ENCODE data around the gene ATP2A1.
A peak's percentile ranks its signal among the peaks of the same experiment; 100 is the strongest.

The ATP2A1 gene

GRCh38 chr16:28846080-28846932 lies 32.0 kb upstream of the ATP2A1 start, which contains the start of gene TUFM:
TUFM (minus strand) TSS chr16:28846348; CDS start chr16:28846269, 79 bp downstream.
- peak within 1 kb of the TSS; percentile 87 for H3K9ac ChIP-seq (ENCODE audit: low read depth, low read length, poor library complexity, severe bottlenecking)
- H3F3A ChIP-seq (ENCODE audit: low read depth) = no peaks in the 10 kb centered on the region
- H3K4me1 ChIP-seq (ENCODE audit: insufficient read depth, low read length, poor library complexity, severe bottlenecking) = peaks cover 14% of the 10 kb centered on the region
- no peak for TF ChIP-seq EZH2phosphoT487 (IDR thresholded peaks at IDR 0.05; ENCODE audit: borderline replicate concordance)
- peak; percentile 71 for TF ChIP-seq CTCF (conservative IDR thresholded peaks at IDR 0.05; ENCODE audit: low read length)
- peak within 1 kb of the TSS; percentile 90 for H2AFZ ChIP-seq (ENCODE audit: low read length)
- H3K4me2 ChIP-seq (ENCODE audit: low read depth, low read length, poor library complexity, severe bottlenecking) = peak within 1 kb of the TSS; percentile 84
- peaks cover 34% of the 10 kb centered on the region for H3K79me2 ChIP-seq (ENCODE audit: insufficient read depth, low read length)
- peak within 1 kb of the TSS; percentile 93 for H3K4me3 ChIP-seq (ENCODE audit: low read length, poor library complexity, severe bottlenecking)
- no peaks in the 10 kb centered on the region for H3K27me3 ChIP-seq (ENCODE audit: insufficient read depth, low read length, poor library complexity, severe bottlenecking)
- H3K9me3 ChIP-seq (ENCODE audit: insufficient read depth, low read depth, low read length) = no peaks in the 10 kb centered on the region
- peaks cover 16% of the 10 kb centered on the region for H4K20me1 ChIP-seq (ENCODE audit: insufficient read depth, low read length, poor library complexity, severe bottlenecking)
- no peaks in the 10 kb centered on the region for H3K9me2 ChIP-seq (replicated peaks; ENCODE audit: low read depth, low read length)
- H3K36me3 ChIP-seq (ENCODE audit: insufficient read depth, low read length) = peaks cover 26% of the 10 kb centered on the region; the same call in 1 of the 2 replicates

- H3K4me1 ChIP-seq (ENCODE audit: insufficient read depth, low read length, poor library complexity, severe bottlenecking) = peaks cover 14% of the 10 kb centered on the region
- peaks cover 16% of the 10 kb centered on the region for H4K20me1 ChIP-seq (ENCODE audit: insufficient read depth, low read length, poor library complexity, severe bottlenecking)
- H3K4me2 ChIP-seq (ENCODE audit: low read depth, low read length, poor library complexity, severe bottlenecking) = peak overlapping the region; percentile 71
- H3K27me3 ChIP-seq (ENCODE audit: insufficient read depth, low read length, poor library complexity, severe bottlenecking) = no peaks in the 10 kb centered on the region
- H2AFZ ChIP-seq (ENCODE audit: low read length) = peak overlapping the region; percentile 90
- peaks cover 34% of the 10 kb centered on the region for H3K79me2 ChIP-seq (ENCODE audit: insufficient read depth, low read length)
- peak overlapping the region; percentile 88 for H3K4me3 ChIP-seq (ENCODE audit: low read length, poor library complexity, severe bottlenecking)
- H3K36me3 ChIP-seq (ENCODE audit: insufficient read depth, low read length) = peaks cover 24% of the 10 kb centered on the region; the same call in 1 of the 2 replicates
- H3K9ac ChIP-seq (ENCODE audit: low read depth, low read length, poor library complexity, severe bottlenecking) = peak overlapping the region; percentile 79
- no peaks in the 10 kb centered on the region for H3K9me3 ChIP-seq (ENCODE audit: insufficient read depth, low read depth, low read length)
- no peaks in the 10 kb centered on the region for H3F3A ChIP-seq (ENCODE audit: low read depth)
- no peaks in the 10 kb centered on the region for H3K9me2 ChIP-seq (replicated peaks; ENCODE audit: low read depth, low read length)
- TF ChIP-seq CTCF (conservative IDR thresholded peaks at IDR 0.05; ENCODE audit: low read length) (no peak), EZH2phosphoT487 (IDR thresholded peaks at IDR 0.05; ENCODE audit: borderline replicate concordance) (no peak)
Observed at GRCh38 chr16:28846933-28847273, 31.4 kb upstream of the ATP2A1 start.

GRCh38 chr16:28858421-28858820 lies 19.9 kb upstream of the ATP2A1 start:
- Histone ChIP-seq H3K79me2 (ENCODE audit: insufficient read depth, low read length) (0 out of 2 replicates have a peak, but pooled peaks cover 4% of the 10 kb centered on the region), H3K4me1 (ENCODE audit: insufficient read depth, low read length, poor library complexity, severe bottlenecking) (no peaks in the 10 kb centered on the region), H3K4me3 (ENCODE audit: low read length, poor library complexity, severe bottlenecking) (no peak overlapping the region), H3F3A (ENCODE audit: low read depth) (no peaks in the 10 kb centered on the region), H2AFZ (ENCODE audit: low read length) (no peak overlapping the region), H4K20me1 (ENCODE audit: insufficient read depth, low read length, poor library complexity, severe bottlenecking) (no peaks in the 10 kb centered on the region), H3K36me3 (ENCODE audit: insufficient read depth, low read length) (no peaks in the 10 kb centered on the region), H3K4me2 (ENCODE audit: low read depth, low read length, poor library complexity, severe bottlenecking) (no peak overlapping the region), H3K9me3 (ENCODE audit: insufficient read depth, low read depth, low read length) (no peaks in the 10 kb centered on the region), H3K27me3 (ENCODE audit: insufficient read depth, low read length, poor library complexity, severe bottlenecking) (no peaks in the 10 kb centered on the region), H3K9ac (ENCODE audit: low read depth, low read length, poor library complexity, severe bottlenecking) (no peak overlapping the region), H3K9me2 (replicated peaks; ENCODE audit: low read depth, low read length) (no peaks in the 10 kb centered on the region)
- TF ChIP-seq CTCF (conservative IDR thresholded peaks at IDR 0.05; ENCODE audit: low read length) = no peak
- TF ChIP-seq EZH2phosphoT487 (IDR thresholded peaks at IDR 0.05; ENCODE audit: borderline replicate concordance) = no peak

Data from Loucy (cell line).